ENCODE measurements around the gene P2RY12. TPM values are rescaled to one million over a fixed set of nuclear protein-coding genes. Genes with fewer than 3 reads are reported as not detected.

Gene P2RY12
- total and polyA plus RNA-seq, 2 of the 4 experiments (the other 2 are of a cell fraction) = not detected

DNA sequence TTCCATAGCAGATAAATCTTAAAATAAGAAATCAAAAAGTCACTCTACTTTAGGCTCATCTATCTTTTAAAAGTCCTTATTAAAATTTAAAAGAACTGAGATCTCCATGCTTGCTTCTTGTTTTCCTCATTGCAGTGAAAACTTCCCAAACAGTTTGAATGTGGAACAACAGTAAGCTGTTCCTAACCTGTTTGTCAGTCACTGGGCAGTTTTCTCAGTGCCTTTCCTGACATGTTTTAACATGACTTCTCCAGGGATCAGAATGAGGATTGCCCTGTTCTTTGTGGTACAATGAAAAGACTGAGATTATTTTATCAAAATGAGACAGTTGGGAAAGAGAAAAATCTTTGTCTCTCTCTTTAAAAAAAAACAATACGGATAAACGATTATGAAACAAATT is 68.7 kb downstream of the P2RY12 start:
- H3K4me1 ChIP-seq (ENCODE audit: control insufficient read depth, insufficient read depth, low read length) = peaks cover 13% of the 10 kb centered on the region
- peak overlapping the region in 1 of 2 experiments; percentile 71; a peak in 2 of 4 replicates for H4K8ac ChIP-seq (ENCODE audit: low read depth in 2 of 2, low read length in 2 of 2)
- TF ChIP-seq MAFK (IDR thresholded peaks at IDR 0.05; ENCODE audit: low read depth, low read length) = no peak
- no peak for TF ChIP-seq RAD21 (IDR thresholded peaks at IDR 0.05; ENCODE audit: low read length)
- TF ChIP-seq, protein P1, sequence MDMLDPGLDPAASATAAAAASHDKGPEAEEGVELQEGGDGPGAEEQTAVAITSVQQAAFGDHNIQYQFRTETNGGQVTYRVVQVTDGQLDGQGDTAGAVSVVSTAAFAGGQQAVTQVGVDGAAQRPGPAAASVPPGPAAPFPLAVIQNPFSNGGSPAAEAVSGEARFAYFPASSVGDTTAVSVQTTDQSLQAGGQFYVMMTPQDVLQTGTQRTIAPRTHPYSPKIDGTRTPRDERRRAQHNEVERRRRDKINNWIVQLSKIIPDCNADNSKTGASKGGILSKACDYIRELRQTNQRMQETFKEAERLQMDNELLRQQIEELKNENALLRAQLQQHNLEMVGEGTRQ (IDR thresholded peaks at IDR 0.05; ENCODE audit: low read depth, low read length) = no peak
- no peak for TF ChIP-seq MXI1 (IDR thresholded peaks at IDR 0.05; ENCODE audit: borderline replicate concordance, low read depth, low read length)
- TF ChIP-seq, protein P2, sequence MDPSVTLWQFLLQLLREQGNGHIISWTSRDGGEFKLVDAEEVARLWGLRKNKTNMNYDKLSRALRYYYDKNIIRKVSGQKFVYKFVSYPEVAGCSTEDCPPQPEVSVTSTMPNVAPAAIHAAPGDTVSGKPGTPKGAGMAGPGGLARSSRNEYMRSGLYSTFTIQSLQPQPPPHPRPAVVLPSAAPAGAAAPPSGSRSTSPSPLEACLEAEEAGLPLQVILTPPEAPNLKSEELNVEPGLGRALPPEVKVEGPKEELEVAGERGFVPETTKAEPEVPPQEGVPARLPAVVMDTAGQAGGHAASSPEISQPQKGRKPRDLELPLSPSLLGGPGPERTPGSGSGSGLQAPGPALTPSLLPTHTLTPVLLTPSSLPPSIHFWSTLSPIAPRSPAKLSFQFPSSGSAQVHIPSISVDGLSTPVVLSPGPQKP (IDR thresholded peaks at IDR 0.05; ENCODE audit: borderline replicate concordance, low read depth, low read length) = no peak
- TF ChIP-seq NFE2L2 (IDR thresholded peaks at IDR 0.05; ENCODE audit: low read depth, low read length) = no peak
- no peak for TF ChIP-seq RFX5 (IDR thresholded peaks at IDR 0.05; ENCODE audit: low read depth, low read length)
- TF ChIP-seq SMC3 (IDR thresholded peaks at IDR 0.05; ENCODE audit: low read depth, low read length) = no peak
- no peak overlapping the region for H2BK5ac ChIP-seq (ENCODE audit: low read depth, low read length, poor library complexity, severe bottlenecking)
- peak overlapping the region; percentile 75; the same call in 1 of the 2 replicates for H2BK20ac ChIP-seq (ENCODE audit: low read depth, low read length)
- H3K9me3 ChIP-seq (ENCODE audit: control insufficient read depth, insufficient read depth, low read length) = peaks cover 5% of the 10 kb centered on the region
- no peak overlapping the region for H3K4me2 ChIP-seq (ENCODE audit: low read depth, low read length)
- peak overlapping the region; percentile 56; the same call in 2 of the 3 replicates for H2BK15ac ChIP-seq (ENCODE audit: low read depth, low read length)
- H3K56ac ChIP-seq (ENCODE audit: extremely low read depth, insufficient read depth, low read length) = no peak overlapping the region
- H3K18ac ChIP-seq (ENCODE audit: low read depth, low read length) = peak overlapping the region; percentile 83; the same call in 1 of the 2 replicates
- 0 out of 2 replicates have a peak overlapping the region, but pooled peaks have one; percentile 82 for H3K23ac ChIP-seq (ENCODE audit: low read depth, low read length)
- no peaks in the 10 kb centered on the region for H3K79me1 ChIP-seq (ENCODE audit: low read depth in 1 of 2, low read length in 2 of 2)
- dilution Hi-C loops (cut with HindIII; ENCODE audit: low sequenced_read_pairs, unreplicated experiment) = no loop called here
- H3K9ac ChIP-seq (ENCODE audit: low read depth, low read length) = no peak overlapping the region
- peak overlapping the region; percentile 64; the same call in 1 of the 2 replicates for H4K5ac ChIP-seq (ENCODE audit: low read depth, low read length)
- ChIA-PET POLR2A (ENCODE audit: unreplicated experiment) (no interaction called here), CTCF (interaction anchor here (1.0 to 1.2 kb wide), 2 partner anchors 11 to 12 kb away, joined by 3 to 8 read pairs; no protein-coding TSS in a partner anchor)
- intact Hi-C loops (cut with micrococcal nuclease) = no loop called here
- BruUV-seq (replicated peaks) = no TSS peak
- H3K4ac ChIP-seq (ENCODE audit: low read depth, low read length) = no peak overlapping the region; the same call in 1 of the 2 replicates
- DNase-seq (no peak), ATAC-seq (ENCODE audit: low read depth) (no peak)
- in situ Hi-C loops (cut with MboI; ENCODE audit: low sequenced_read_pairs) = no loop called here
- H3K9me1 ChIP-seq (ENCODE audit: insufficient read depth, low read length) = peaks cover 6% of the 10 kb centered on the region; the same call in 1 of the 2 replicates
- no peaks in the 10 kb centered on the region for H4K20me1 ChIP-seq (ENCODE audit: insufficient read depth, low read length)
- H4K91ac ChIP-seq (ENCODE audit: insufficient read depth, low read depth, low read length) = no peak overlapping the region
- H2BK120ac ChIP-seq (ENCODE audit: low read depth, low read length) = peak overlapping the region; percentile 47
- H3K36me3 ChIP-seq (ENCODE audit: control insufficient read depth, insufficient read depth, low read length) = no peaks in the 10 kb centered on the region
- no peak overlapping the region; the same call in 1 of the 2 replicates for H2AK5ac ChIP-seq (ENCODE audit: low read depth, low read length)
- no peaks in the 10 kb centered on the region for H3K27me3 ChIP-seq (ENCODE audit: control insufficient read depth, insufficient read depth, low read length)
- no CpG with 5 or more reads among the region's 2 CpGs for WGBS, 2 experiments (ENCODE audit: extremely low coverage in 2 of 2, insufficient read length in 1 of 2)
- 0 out of 2 replicates have a peak overlapping the region, but pooled peaks have one; percentile 19 for H3K14ac ChIP-seq (replicated peaks; ENCODE audit: low read depth, low read length)
- H2AK9ac ChIP-seq (replicated peaks; ENCODE audit: low read depth, low read length, poor library complexity) = no peak overlapping the region
- H3K4me3 ChIP-seq (ENCODE audit: insufficient read depth, low read depth, low read length) = no peak overlapping the region
- H3K27ac ChIP-seq (ENCODE audit: insufficient read depth, low read length) = no peak overlapping the region
- no peak overlapping the region for H2AFZ ChIP-seq (replicated peaks; ENCODE audit: low read length, poor library complexity)
